ENCODE results near the gene CARD19. TPM values are rescaled to one million over a fixed set of nuclear protein-coding genes. Genes with fewer than 3 reads are reported as not detected.

The CARD19 gene
- total and polyA plus RNA-seq, 11 donors: 24.2 to 46.2 (median 30.5) TPM

- peak in 4 of 5 donors; percentile 6 to 63 (median 36) for DNase-seq
- intact Hi-C loops (cut with DNase I): loop anchor here in 2 of 10 donors (5.0 kb wide), 2 partner anchors 191 to 196 kb away; no protein-coding TSS in a partner anchor
- Histone ChIP-seq H3K4me3 (no peak overlapping the region), H3K27me3 (no peaks in the 10 kb centered on the region), H3K36me3 (peaks cover 0 to 55% (median 26%) of the 10 kb centered on the region in 9 donors), H3K9me3 (no peaks in the 10 kb centered on the region), H3K27ac (peak overlapping the region in 2 of 12 donors; percentile 22 to 67), H3K4me1 (peaks cover 0 to 73% (median 5%) of the 10 kb centered on the region in 12 donors)
- TF ChIP-seq, protein P1, sequence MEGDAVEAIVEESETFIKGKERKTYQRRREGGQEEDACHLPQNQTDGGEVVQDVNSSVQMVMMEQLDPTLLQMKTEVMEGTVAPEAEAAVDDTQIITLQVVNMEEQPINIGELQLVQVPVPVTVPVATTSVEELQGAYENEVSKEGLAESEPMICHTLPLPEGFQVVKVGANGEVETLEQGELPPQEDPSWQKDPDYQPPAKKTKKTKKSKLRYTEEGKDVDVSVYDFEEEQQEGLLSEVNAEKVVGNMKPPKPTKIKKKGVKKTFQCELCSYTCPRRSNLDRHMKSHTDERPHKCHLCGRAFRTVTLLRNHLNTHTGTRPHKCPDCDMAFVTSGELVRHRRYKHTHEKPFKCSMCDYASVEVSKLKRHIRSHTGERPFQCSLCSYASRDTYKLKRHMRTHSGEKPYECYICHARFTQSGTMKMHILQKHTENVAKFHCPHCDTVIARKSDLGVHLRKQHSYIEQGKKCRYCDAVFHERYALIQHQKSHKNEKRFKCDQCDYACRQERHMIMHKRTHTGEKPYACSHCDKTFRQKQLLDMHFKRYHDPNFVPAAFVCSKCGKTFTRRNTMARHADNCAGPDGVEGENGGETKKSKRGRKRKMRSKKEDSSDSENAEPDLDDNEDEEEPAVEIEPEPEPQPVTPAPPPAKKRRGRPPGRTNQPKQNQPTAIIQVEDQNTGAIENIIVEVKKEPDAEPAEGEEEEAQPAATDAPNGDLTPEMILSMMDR (IDR thresholded peaks at IDR 0.05): no peak
- no peak for TF ChIP-seq POLR2A (IDR thresholded peaks at IDR 0.05)
- 89 to 92% (median 91%) methylated on average over 14 to 18 of the region's 18 CpGs for WGBS, 4 donors
- ATAC-seq: no peak
Measured at GRCh38 chr9:93111371-93112115, 15.5 kb downstream of the CARD19 start.

DNA sequence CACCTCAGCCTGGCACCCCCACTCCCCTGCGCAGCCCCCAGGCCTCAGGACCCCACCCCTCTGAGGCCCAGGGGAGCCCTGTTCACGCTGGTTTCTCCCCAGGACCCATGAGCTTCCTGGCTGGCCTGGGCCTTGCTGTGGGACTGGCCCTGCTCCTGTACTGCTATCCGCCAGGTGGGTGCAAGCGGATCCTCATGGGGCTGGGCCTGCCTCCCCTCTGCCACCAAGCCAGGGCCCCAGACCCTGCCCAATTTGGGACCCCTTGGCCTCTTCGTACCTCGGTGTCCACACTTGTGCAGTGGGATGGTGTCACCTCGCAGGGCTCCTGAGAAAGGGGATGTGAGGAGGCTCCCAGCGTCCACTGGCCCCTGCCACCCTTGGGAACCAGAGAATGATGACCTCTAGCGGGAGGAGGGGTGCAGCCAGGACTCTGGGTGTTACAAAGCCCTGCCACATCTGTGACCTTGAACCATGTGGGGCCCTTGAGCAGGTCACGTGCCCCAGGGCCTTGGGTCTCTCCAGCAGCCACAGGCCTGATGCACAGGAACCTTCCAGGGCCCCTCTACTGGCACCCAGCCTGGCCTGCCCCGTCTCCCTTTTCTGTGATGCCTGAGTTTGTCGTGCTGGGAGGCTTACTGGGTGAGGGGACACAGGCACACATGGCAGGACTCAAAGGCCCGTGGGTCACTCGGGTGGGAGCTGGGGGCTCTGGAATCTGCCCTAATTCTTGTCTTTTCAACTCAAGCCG lies 16.3 kb downstream of the CARD19 start:
- Histone ChIP-seq H3K27me3 (no peaks in the 10 kb centered on the region), H3K27ac (peak overlapping the region in 2 of 12 donors; percentile 22 to 67), H3K4me3 (no peak overlapping the region), H3K36me3 (peaks cover 0 to 55% (median 26%) of the 10 kb centered on the region in 9 donors), H3K4me1 (peaks cover 0 to 73% (median 7%) of the 10 kb centered on the region in 12 donors), H3K9me3 (no peaks in the 10 kb centered on the region)
- intact Hi-C loops (cut with DNase I): loop anchor here in 2 of 10 donors (5.0 kb wide), 2 partner anchors 190 to 195 kb away; no protein-coding TSS in a partner anchor
- 82 to 96% (median 84%) methylated on average over 13 to 15 of the region's 15 CpGs for WGBS, 4 donors
- ATAC-seq (no peak), DNase-seq (peak in 4 of 5 donors; percentile 17 to 66 (median 30))
- TF ChIP-seq, protein P1 (IDR thresholded peaks at IDR 0.05): no peak
- TF ChIP-seq POLR2A (IDR thresholded peaks at IDR 0.05): no peak

- peaks cover 0 to 49% (median 26%) of the 10 kb centered on the region in 9 donors for H3K36me3 ChIP-seq
- H3K27me3 ChIP-seq: no peaks in the 10 kb centered on the region
- DNase-seq (peak in 4 of 5 donors; percentile 5 to 47 (median 20)), ATAC-seq (no peak)
- no peak overlapping the region for H3K4me3 ChIP-seq
- peaks cover 0 to 73% (median 7%) of the 10 kb centered on the region in 12 donors for H3K4me1 ChIP-seq
- no peaks in the 10 kb centered on the region for H3K9me3 ChIP-seq
- intact Hi-C loops (cut with DNase I): loop anchor here in 2 of 10 donors (5.0 kb wide), 2 partner anchors 189 to 194 kb away; no protein-coding TSS in a partner anchor
- H3K27ac ChIP-seq: peak overlapping the region in 1 of 12 donors; percentile 67
- TF ChIP-seq POLR2A (IDR thresholded peaks at IDR 0.05): no peak
- TF ChIP-seq, protein P1 (IDR thresholded peaks at IDR 0.05): no peak
- 89 to 97% (median 93%) methylated on average over 13 of the region's 13 CpGs for WGBS, 4 donors
Measured at GRCh38 chr9:93112864-93113389, 16.9 kb downstream of the CARD19 start.

All from heart left ventricle (tissue), 16 donors.